T-helper 2 cell (primary cell): ENCODE measurements around the gene CCDC74B.
"Not testable (repeated sequence)": the region's sequence is repeated elsewhere in the genome, so short reads cannot be mapped to it uniquely, and the experiment has no call there.

Experiments used
- DNase-seq, 5 experiments: peaks; one replicate each; pipeline versions ENCODE4 v3.0.0 to v3.0.0-alpha.2; 2012 to 2022

CCDC74B gene

DNA sequence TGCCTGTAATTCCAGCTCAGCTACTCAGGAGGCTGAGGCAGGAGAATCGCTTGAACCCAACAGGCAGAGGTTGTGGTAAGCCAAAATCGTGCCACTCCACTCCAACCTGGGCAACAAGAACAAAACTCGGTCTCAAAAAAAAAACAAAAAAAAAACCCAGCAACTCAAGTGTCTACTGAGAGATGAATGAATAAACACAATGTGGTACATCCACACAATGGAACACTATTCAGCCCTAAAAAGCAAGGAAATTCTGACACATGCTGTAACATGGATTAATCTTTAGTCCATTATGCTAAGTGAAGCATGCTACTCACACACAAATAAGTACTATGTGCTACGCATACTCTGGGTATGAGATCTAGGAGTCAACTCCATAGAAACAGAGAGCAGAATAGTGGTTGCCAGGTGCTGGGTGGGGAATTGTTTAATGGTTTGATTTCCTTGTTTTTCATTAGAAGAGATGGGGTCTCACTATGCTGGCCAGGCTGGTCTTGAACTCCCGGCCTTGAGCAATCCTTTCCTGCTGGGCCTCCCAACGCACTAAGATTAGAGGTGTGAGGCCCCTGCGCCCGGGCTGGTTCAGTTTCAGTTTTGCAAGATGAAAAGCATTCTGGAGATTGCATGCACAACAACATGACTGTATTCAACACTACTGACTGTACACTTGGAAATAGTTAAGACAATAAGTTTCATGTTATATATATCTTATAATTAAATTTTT, 20.5 kb upstream of the CCDC74B start:
- no peak for DNase-seq

DNA sequence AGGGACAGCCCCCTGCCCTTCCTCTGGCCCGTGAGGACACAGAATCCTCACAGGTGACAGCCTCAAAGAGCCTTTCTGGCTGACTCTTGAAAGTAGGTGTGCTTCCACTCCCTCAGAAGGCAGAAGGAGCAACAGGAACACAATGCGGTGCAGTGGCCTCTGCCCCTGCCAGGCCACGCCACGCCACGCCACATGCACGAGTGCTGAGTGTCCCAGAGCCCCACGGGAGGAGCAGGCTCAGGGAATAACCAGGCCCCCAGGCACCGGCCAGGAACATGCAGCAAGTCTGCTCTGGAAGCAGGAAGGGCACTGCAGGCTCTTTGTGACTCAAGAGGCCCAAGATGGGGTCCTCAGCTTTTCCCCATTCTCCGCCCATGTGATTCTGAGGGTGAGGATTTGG, 18.1 kb upstream of the CCDC74B start:
- no peak for DNase-seq

DNA sequence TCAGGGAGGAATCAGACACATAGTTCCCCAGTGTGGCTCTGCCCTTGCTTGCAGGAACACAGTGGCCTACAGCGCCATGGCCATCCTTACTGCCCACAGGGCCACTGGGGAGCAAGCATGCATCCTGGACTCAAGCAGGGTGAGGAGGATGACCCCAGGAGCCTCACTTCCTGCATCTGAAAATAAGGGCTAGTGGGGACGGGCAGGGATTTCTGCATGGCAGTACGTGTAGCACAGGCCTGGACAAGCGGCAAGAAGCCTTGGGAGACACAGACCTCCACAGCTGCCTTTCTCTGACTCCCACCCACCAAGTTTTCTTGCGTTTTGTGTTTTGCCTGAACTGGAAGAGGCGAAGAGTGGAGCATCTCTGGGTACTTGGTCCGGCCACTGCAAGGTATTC, 17.6 kb upstream of the CCDC74B start:
- DNase-seq: not testable (repeated sequence)

DNA sequence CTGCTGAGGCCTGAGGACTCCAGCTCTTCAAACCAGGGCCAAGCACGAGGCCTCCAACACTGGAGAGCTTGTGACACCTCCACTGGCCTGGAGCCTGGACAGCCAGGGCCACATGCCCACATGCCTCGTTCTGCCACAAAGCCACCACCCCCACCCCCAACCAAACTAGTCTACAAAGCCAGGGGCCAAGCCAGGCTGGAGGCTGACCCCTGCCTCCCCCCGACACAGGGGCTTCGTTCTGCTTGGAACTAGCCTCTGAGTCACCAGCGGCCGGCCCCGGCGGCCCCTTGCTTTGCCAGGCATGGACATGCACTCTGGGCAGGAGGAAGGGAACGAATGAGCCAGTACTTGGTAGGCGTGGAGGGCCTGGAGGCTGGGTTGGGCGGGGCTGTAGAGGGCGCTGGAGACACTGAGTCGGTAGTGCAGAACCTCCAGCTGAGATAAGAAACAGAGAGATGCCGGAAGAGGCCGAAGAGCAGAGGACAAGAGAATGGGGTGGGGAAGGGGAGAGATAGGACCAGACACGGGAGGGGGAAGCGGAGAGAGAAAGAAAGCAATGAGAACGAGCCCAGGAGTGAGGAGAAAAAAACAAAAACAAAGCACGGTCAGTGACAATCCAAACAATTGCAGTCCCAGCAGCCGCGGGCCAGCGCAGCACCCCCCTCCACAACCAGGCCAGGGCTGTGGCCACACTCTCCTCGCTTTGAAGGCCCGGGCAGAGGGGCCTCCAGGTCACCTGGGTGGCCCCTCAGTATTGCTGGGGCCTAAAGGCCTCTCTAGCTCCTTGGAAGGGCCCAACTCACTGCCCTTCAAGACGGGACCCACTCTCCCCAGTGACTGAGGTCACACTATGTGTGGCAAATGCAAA, 16.2 kb upstream of the CCDC74B start:
- not testable (repeated sequence) for DNase-seq

DNA sequence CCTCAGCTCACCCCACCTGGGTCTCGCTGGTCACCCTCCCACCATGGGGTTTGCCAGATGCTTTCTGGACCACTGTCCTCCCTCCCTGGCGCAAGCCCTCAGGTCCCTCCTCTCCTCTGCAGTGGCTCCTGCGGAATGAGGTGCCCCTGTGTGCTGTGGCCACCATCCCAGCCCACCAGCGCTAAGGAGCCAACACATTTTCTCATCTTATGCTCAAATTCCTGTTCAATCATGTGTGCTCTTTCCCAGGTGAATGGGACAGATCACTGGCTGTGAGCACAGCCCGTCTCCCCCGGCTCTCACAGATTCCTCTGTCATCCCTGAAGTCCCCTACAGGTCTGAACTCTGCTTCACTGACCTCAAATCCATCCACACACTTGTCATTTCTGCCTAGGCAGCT, 15.2 kb upstream of the CCDC74B start:
- no peak for DNase-seq

DNA sequence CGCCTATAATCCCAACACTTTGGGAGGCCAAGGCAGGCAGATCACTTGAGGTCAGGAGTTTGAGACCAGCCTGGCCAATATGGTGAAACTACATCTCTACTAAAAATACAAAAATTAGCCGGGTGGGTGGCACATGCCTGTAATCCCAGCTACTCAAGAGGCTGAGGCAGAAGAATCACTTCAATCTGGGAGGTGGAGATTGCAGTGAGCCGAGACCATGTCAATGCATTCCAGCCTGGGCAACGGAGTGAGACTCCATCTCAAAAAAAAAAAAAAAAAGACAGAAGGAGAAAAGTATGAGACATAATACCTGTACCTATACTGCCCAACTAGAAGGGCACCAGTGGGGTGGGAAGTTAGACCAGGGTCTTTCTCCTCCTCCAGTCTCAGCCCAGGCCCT, 14.5 kb upstream of the CCDC74B start:
- not testable (repeated sequence) for DNase-seq

DNA sequence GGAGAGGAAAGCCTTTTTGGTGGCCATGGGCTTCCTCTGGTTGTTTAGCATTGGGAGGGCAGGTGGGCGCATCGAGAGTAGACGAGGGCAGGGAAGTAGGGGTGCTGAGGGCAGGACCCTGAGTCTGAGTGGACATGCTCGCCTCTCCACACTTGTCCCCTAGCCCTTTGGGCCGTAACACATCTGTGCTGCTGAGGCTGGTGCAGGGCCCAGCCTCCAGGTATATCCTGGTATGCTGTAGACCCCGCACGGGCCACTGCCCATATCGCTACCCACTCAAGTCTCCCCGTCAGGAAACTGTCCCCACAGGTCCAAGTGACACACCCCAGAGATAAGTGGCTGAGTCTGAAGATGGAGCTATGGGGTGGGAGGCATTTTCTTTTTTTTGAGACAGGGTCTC, 13.7 kb upstream of the CCDC74B start:
- no peak for DNase-seq

DNA sequence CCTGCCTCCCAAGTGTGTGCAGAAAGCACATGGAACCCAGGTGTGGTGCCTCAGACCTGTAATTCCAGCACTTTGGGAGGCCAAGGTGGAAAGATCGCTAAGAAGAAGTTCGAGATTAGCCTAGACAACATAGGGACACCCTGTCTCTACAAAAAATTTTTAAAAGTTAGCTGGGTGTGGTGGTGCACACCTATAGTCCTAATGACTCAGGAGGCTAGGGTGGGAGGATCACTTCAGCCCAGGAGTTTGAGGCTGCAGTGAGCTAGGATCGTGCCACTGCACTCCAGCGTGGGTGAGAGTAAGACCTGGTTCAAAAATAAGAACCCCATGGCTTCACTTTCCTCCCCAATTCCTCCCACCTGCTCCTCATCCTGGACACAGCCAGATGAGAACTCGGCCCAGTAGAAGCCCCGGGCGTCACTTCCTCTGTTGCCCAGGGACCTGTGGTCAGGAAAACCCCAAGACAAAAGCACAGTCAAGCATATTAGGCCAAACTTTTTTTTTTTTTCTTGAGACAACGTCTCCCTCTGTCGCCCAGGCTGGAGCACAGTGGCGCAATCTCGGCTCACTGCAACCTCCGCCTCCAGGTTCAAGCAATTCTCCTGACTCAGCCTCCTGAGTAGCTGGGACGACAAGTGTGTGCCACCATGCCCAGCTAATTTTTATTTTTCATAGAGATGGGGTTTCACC, 13.1 kb upstream of the CCDC74B start:
- DNase-seq: not testable (repeated sequence)

DNA sequence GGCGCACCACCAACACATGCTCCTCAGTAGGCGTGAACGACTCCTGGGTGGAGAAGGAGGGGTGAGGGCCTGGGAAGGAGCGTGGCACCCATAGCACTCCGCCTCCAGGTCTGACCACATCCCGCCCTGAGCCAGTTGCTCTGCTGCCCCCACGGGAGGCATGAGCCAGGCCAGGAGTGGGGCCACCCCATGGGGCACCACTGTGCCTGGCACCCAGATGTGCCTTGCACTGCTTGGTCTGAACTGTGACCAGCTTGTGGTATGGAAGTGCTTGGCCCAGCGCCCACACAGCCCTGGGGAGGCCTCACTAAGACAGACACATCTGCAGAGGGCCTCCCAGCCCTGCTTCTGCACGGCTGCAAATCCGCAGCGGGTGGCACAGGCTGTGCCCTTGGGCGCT, 12.4 kb upstream of the CCDC74B start:
- not testable (repeated sequence) for DNase-seq

DNA sequence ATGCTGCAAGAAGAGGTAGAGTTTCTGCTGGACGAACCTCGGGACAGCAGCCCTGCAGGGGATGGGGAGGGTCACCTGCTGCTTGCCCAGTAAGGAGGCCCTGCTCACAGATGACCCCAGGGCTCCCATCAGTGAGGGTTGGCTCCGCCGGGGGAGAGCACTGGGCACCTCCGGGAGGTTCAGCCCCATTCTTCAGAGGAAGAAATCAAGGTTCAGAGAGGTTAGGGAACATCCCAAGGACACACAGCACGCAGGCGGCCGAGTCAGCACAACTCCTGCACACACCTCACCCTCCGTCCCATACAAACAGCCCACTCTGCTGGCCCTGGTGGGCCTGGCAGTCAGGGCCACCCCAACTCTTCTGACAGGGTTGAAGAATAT, 11.7 kb upstream of the CCDC74B start:
- no peak for DNase-seq

DNA sequence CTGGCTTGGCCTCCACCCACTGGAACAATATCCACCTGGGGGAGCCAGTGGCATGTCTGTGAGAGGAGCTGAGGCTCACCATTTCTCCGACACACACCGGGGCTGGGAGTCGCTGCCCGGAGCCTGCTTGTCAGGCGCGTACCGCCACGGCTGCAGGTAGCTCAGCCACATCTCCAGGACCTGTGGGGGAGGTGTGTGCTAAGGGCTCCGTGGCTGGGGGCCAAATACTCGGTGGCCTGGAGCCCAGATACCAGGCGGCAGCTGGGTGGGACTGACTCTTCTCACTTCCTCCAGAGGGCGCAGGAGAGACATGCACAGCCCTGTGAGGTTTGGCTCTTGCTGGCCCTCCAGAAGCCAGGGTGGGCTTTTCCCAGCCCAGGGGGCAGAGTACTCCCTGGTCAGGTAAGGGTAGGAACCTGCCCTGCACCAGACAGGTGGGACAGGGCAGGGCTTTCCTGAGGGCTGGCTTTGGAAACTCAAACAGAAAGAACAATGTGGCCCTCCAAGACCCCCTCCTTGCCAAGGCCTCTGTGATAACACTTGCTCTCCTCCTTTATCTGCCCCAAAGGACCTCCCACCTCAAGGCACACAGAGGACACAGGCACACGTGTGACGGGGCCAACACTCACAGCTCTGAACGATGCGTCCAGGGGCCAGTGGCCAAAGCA, 11.2 kb upstream of the CCDC74B start:
- peak in 1 of 5 experiments; percentile 38 for DNase-seq

DNA sequence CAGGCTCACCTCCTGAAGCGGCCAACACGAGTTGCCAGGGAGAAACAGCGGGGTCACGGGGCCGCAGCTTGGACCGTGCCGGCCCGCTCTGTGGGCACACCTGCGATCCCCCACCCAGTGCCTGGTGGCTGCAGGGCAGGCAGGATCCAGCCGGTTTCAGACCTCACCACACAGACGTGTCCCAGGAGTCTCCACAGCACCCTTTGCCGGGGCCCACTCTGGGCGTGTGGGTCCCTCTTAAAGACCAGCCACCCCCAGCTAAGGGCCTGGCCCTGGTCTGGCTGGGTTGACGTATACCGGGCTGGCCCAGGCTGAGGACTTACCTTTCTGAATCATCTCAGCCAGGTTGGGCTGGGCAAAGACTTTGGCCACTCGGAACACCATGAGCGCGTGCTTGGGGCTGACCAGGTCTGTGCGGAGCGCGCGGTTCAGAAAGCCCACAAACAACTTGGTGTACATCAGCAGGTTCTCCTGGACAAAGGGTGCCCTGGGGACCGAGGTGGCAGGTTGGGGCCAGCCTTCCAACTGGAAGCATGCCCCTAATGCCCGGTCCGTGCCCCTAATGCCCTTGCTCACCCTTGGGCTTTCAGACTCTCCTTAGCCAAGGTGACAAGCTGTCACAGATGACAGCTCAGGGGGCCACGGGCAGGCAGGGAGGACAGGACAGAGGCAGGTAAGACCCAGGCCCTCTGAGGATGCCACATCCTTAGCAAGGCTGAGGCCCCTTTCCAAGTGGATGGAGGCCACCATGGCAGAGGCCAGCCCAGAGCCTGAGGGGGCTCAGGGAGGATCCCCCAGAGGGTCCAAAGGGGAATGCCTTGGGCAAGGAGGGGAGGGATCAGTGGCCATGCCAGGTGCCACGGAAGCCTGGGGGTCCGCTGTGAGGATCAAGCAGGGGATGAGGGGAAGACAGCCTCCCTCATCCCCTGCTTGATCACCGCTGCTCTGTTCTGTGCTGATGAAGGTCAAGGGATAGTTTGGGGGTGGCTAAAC, 10.2 kb upstream of the CCDC74B start:
- no peak for DNase-seq

DNA sequence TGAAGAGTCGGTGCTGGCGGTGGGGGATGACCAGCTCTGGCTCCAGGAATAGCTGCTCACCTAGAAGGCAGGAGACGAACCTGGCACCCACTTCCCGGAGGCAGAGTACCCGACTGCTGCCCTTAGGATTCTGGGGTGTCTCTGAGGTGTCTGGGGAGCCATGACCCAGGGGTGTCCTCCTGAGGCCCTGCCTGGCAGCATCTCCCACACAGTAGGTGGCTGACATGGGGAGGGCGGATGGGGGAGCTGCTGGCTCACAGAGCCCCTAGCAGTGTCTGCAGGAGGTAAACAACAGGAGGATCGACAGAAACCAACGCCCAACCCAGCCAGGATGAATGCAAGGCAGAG, 9.5 kb upstream of the CCDC74B start:
- not testable (repeated sequence) for DNase-seq

DNA sequence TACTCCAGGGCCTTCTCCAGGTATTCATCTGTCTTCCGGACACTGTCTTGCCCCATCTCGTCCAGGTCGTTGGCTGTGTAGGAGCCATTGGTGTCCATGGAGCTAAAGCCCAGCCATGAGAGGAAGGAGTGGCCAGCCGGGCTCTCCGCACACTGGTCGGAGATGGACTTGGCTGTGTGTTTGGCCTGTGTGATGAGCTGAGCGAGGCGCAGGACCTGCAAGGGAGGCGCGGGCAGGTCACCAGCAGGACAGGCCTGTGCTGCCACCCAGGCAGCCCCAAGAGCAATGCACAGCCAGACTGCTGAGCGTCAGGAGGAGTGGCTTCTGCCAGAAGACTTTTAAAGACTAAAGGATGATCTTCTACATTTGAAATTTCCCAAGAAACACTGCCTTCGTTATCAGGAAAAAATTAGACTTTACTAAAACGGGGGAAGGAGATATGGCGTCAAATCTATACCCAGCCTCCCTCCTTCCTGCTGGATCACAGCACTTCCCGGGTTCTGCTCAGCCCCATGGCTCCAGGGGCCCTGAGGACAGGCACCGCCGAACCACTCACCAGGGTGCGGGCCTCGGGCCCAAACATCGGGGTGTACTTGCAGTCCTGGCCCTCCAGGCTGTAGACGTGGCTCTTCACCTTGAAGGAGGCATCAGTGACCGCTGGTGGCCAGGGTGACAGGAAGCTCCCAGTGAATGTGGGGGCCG, 9.0 kb upstream of the CCDC74B start:
- not testable (repeated sequence) for DNase-seq

DNA sequence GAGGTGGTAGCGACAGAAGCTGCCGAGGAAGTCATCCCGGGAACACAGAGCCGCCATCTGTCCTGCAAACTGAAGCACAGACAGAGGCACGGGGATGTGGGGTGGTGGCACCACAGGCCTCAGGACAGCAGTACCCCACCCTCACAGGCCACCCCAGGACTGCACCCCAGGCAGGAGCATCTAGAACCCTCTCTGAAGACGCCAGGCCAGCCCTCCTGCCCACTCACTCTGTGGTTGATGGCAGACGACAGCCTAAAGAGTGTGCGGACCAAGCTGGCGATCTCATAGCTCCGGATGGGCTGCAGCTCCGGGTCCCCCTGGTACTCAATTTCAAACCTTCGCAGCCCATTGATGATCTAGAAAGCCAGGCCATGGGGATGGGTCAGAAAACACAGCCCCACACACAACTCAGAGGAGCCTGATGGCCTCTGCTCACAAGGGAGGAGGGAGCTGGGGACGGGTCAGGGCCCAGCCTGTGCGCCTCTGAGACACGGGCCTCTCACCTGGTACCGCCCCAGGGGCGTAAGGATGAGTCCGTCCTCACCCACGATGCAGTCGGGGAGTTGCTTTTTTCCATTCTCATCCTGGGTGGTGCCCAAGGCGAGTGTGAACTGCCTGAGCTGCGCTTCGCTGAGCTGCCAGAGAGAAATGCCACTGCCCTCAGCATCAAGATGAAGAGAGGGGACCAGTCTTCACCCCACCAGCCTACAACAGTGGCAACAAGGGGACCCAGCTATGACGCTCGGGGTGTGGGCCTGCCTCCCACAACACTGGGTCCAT, 8.1 kb upstream of the CCDC74B start:
- DNase-seq: no peak

DNA sequence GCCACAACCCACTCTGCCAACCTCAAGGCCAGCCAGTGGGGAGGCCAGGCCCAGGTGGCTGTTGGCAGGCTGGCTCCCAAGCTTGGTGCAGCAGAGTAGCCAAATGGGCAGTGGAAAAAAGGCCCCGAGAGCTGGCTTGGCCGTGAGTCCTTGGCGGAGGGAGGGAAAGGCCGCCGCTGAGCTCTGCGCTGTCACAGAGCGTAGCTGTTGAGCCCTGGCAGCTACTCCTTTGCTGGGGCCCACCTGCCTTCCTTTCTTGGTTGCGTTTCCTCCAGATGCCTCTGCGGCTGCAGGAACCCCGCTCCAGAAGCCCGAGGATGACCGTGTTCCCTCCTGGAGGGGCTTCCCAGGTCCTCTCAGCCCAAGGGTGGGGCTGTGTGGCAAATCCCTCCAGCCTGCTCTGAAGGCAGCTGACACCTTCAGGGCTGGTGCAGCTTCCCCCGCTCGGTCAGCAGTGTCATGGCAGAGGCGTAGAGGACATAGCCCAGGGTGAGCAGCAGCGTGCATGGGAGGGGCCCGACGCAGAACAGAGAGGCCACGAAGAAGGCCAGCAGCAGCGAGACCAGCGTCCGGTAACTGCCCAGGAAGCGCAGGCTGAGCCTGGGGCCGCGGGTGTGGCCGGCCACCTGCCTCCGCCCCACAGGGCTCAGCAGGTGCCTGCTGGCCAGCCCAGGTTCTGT, 7.4 kb upstream of the CCDC74B start:
- not testable (repeated sequence) for DNase-seq

DNA sequence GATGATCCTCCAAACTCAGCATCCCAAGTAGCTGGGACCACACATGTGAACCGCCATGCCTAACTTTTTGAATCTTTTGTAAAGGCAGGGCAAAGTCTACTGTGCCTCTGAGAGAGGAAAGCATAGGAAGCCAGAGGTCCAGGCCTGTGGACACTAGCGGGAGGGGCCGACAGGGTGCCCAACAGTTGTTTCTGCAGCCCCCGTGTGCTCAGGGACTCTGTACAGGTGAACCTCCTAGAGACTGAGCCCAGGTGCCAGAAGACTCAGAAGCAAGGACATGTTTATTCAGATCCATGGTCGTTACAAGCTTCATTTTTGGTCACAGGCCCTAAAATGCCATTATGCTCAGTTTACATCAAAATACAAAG, 6.2 kb upstream of the CCDC74B start:
- not testable (repeated sequence) for DNase-seq

DNA sequence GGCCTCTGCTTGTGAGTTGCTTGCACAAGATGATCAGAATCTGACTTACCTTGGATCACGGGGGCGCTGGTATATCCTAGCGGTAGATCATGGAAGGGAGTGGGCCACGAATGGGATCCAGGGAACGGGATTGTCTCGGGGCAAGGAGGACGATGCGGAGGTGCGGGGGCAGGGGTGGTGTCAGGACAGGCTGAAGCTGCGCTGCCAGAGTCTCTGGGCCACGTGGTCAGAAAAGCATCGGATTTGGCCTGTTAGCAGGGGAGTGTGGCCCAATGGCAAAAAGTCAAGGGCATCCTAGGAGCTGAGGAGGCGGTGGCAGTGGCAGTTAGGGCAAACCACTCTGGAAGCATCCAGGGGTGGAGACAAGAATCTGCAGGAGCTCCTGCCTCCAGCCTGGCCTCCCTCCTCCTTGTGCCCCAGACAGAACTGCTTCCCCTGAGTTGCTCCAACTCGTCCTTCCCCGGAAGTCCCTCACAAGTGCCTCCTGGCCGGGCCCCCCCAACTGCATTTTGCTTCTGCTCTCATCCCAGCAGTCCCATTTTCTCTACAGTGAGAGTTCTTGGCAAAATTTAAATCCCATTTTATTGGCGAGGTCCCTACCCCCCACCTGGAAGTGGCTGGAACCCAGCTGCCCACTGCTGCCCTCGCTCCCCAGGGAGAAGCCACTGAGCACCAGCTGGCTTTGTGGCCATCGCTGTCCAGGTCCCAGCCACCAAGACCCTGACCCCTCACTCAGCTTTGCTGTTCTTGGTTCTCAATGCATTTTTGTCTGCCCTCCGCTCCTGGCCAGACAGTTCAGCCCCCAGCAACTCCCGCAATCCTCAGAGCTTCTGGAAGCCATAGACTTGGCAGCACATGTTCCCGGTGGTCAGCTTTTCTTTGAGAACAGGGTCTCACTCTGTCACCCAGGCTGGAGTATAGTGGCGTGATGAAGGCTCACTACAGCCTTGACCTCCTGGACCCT, 5.6 kb upstream of the CCDC74B start:
- no peak for DNase-seq
